Measurements from ENCODE around the gene CTXN1.
"Not testable (repeated sequence)": the region's sequence is repeated elsewhere in the genome, so short reads cannot be mapped to it uniquely, and the experiment has no call there.

CTXN1 gene

GRCh38 chr19:7926021-7926726 lies at the start of gene CTXN1:
Gene CTXN1, minus strand, starts transcription at chr19:7926135. Its CDS starts 597 bp downstream, at chr19:7925538.
- DNase-seq (ENCODE audit: low read depth), result no peak

- no peak for DNase-seq (ENCODE audit: low read depth)
Observed at GRCh38 chr19:7975037-7975436, 49.1 kb upstream of the CTXN1 start.

GRCh38 chr19:7973883-7974282 lies 47.9 kb upstream of the CTXN1 start:
- no peak for DNase-seq (ENCODE audit: low read depth)

- DNase-seq (ENCODE audit: low read depth), result no peak
Observed at GRCh38 chr19:7971553-7972520, 45.9 kb upstream of the CTXN1 start.

DNA sequence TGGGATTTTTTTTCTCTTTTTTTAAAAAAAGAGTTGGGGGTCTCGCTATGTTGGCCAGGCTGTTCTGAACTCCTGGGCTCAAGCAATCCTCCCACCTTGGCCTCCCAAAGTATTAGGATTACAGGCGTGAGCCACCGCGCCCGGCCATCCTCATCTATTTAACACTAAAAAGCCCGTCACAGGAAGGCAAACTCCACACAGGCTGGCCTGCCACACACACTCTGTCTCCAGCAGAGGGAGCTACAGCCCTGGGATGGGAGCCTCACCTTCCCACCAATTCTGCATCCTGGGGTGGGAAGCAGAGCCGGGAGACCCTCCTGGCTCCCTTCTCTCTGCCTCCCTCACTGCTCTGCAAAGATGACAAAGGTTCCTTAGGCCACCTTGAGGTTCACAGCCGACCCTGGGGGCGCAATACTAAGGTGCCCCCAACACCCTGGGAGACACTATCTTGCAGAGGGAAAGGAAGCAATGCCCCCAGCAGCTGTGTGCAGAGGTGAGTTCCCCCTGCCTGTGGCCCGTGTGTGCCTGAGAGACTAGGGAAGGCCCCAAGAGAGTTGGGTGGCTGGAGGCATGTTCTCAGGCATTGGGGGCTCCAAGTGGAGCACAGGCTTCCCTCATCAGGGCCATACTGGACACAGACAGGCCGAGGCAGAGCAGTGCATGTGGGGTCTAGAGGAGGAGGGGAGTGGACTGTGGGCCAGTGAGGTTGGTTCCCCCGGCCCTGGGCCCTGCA lies 44.9 kb upstream of the CTXN1 start:
- no peak for DNase-seq (ENCODE audit: low read depth)

GRCh38 chr19:7969555-7969939 lies 43.6 kb upstream of the CTXN1 start:
- DNase-seq (ENCODE audit: low read depth), result no peak

DNA sequence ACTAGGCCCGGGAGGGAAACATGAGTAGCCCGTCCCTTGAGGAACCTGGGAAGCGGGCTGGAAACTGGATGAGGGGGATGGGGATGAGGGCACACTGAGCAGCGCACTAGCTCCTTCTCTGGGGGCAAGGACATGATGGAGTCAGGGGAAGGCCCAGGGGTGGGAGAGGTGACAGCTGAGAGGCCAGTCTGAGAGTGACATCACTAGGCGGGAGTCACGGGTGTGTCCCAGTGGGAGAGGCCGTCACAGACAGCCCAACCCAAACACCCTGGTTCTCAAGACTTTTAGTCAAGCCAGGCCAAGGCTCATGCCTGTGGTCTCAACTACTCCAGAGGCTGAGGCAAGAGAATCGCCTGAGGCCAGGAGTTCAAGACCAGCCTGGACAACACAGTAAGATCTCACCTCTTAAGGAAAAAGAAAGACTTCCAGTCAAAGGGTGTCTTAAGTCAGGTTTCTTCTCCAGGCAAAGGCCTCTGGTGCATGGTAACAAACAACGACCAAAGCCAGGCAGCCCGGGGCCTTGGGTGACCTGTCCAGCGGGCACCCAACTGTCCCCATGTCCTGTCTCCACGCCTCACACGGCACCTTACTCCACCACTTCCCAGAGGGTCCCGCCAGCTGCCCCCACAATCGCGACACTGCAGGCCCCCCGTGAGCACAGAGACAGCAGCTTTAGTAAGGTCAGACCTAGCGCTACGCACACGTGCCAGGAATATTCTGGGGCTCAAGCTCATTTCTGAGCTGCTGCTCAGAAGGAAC lies 43.0 kb upstream of the CTXN1 start:
- no peak for DNase-seq (ENCODE audit: low read depth)

- no peak for DNase-seq (ENCODE audit: low read depth)
Observed at GRCh38 chr19:7968008-7968795, 42.3 kb upstream of the CTXN1 start.

- DNase-seq (ENCODE audit: low read depth), result no peak
Observed at GRCh38 chr19:7965921-7966665, 40.2 kb upstream of the CTXN1 start.

- no peak for DNase-seq (ENCODE audit: low read depth)
Observed at GRCh38 chr19:7965259-7965841, 39.4 kb upstream of the CTXN1 start.

DNA sequence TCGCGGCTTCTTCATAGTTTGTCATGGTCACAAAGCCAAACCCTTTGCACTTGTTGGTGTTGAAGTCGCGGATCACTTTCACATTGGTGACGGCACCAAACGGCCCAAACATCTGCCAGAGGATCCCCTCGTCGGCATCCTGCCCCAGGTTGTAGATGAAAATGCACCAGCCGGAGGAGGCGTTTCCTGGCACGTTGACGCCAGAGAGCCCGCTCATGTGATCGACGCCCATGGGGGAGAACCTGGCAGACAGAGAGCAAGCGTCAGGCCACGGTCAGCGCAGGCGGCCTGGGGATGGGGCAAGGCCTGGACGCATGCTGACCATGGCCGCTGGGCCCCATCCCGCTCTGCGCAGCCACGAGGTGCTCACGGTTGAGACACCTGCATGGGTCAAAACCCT lies 37.6 kb upstream of the CTXN1 start:
- DNase-seq (ENCODE audit: low read depth), result no peak

- no peak for DNase-seq (ENCODE audit: low read depth)
Observed at GRCh38 chr19:7962644-7963268, 36.8 kb upstream of the CTXN1 start.

- no peak for DNase-seq (ENCODE audit: low read depth)
Observed at GRCh38 chr19:7961920-7962626, 36.1 kb upstream of the CTXN1 start.

DNA sequence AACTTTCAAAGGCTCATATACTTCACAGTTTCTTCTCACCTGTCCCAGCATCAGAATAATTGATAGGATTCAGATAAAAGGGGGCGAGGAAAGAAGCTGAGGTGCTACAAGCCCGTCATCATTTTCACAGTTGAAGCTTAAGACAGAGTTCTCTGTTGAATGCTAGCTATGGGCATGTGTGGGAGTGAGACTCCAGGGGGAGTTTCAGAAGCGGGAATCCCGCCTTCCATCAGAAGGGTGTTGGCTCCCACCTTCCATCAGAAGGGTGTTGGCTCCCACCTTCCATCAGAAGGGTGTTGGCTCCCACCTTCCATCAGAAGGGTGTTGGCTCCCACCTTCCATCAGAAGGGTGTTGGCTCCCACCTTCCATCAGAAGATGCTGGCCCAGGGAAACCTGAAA lies 35.1 kb upstream of the CTXN1 start:
- not testable (repeated sequence) for DNase-seq (ENCODE audit: low read depth)

- no peak for DNase-seq (ENCODE audit: low read depth)
Observed at GRCh38 chr19:7959211-7959610, 33.3 kb upstream of the CTXN1 start.

- DNase-seq (ENCODE audit: low read depth), result no peak
Observed at GRCh38 chr19:7955696-7956095, 29.8 kb upstream of the CTXN1 start.

GRCh38 chr19:7953576-7953975 lies 27.6 kb upstream of the CTXN1 start:
- no peak for DNase-seq (ENCODE audit: low read depth)

DNA sequence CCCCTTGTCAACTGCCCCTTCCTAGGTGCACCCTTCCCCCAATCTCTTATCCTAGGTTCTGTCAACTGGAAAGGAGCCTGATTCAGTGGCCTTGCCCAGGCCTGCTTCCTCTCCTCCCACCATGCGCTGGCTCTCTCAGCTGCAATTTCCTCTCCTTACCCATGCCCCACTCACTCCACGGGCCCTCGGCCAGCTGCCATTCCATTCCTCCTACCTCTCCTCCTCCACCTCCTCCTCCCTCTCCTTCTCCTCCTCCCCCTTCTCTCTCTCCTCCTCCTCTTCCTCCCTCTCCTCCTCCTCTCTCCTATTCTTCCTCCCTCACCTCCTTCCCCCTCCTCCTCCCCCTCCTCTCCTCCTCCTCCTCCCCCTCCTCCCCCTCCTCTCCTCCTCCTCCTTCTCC lies 27.1 kb upstream of the CTXN1 start:
- DNase-seq (ENCODE audit: low read depth), result no peak

- DNase-seq (ENCODE audit: low read depth), result no peak
Observed at GRCh38 chr19:7947939-7948338, 22.0 kb upstream of the CTXN1 start.

Measured in HS-27A (cell line).